NT2/D1 (cell line): ENCODE data around the gene SDK2.

ENCODE experiments used
- DNase-seq: peaks from one replicate; pipeline ENCODE4 v3.0.0-alpha.2; 2011; ENCODE audit warnings: low read depth, low spot score
- H3K27me3 ChIP-seq: 2 replicates; pipeline ENCODE4 v1.6.0; 2011; ENCODE audit warnings: mild to moderate bottlenecking; ENCODE audit not compliant: insufficient read length, insufficient read depth
- H3K36me3 ChIP-seq: 2 replicates; pipeline ENCODE4 v1.6.1; 2011; ENCODE audit warnings: mild to moderate bottlenecking, low read length, mixed read lengths; ENCODE audit not compliant: insufficient read depth, insufficient read length
- H3K4me1 ChIP-seq: 2 replicates; pipeline ENCODE4 v1.5.1; 2011; ENCODE audit not compliant: insufficient read depth, insufficient read length
- H3K4me3 ChIP-seq: 2 replicates; pipeline ENCODE4 v1.5.1; 2011; ENCODE audit warnings: low read depth; ENCODE audit not compliant: insufficient read length
- H3K9ac ChIP-seq: 2 replicates; pipeline ENCODE4 v1.6.0; 2011; ENCODE audit warnings: low read depth; ENCODE audit not compliant: insufficient read length
- H3K9me3 ChIP-seq: 2 replicates; pipeline ENCODE4 v1.5.1; 2011; ENCODE audit warnings: mild to moderate bottlenecking, low read length; ENCODE audit not compliant: insufficient read depth
- SUZ12 ChIP-seq: IDR thresholded peaks from 2 replicates; pipeline ENCODE4 v1.6.1; 2011; ENCODE audit not compliant: insufficient read length, insufficient read depth; ENCODE audit errors: extremely low read depth
- YY1 ChIP-seq: IDR thresholded peaks from 2 replicates; pipeline ENCODE4 v1.6.1; 2011; ENCODE audit not compliant: insufficient read length, insufficient read depth
- ZNF274 ChIP-seq: IDR thresholded peaks from 2 replicates; pipeline ENCODE4 v1.6.1; 2011; ENCODE audit warnings: mild to moderate bottlenecking, low read depth, low read length

Gene SDK2

GRCh38 chr17:73492821-73493814, 151.1 kb downstream of the SDK2 start:
- Histone ChIP-seq H3K9ac (peak overlapping the region; percentile 50), H3K27me3 (peaks cover 2% of the 10 kb centered on the region)
- peak; percentile 57 for DNase-seq

DNA sequence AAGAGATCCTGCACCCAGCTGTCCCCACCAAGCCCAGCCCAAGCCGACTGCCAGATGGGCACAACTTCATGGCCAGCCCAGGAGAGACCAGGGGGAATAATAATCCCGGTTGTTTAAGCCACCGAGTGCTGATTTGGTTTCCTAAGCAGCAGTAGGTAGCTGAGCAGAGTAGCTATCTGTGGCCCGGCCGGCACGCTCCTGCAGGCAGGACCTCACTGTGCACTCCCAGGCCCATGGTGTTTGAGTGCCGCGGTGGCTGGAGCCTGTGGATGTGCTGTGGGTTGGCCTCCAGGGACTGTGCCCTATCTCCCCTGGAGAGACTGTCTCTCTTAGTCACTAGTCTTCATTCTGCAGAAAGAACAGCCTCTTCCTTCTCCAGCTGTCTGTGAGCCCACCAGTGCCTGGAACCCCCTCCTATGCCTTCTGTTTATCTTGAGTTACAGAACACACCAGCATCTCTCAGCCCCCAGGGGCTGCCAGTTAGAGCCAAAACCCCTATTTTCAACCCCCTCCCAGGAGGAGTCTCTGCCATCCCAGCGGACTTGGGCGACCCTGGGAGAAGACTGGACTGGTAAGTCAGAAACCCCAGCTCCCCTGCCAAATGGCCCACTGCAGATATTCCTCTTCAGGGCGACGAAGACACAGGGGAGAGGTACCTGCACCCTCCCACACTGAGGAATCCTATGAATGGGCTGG, 152.0 kb downstream of the SDK2 start:
- no peaks in the 10 kb centered on the region for H3K9me3 ChIP-seq
- H3K4me1 ChIP-seq: peaks cover 25% of the 10 kb centered on the region
- no peaks in the 10 kb centered on the region for H3K27me3 ChIP-seq
- DNase-seq: no peak
- H3K4me3 ChIP-seq: no peak overlapping the region
- TF ChIP-seq ZNF274: no peak
- H3K36me3 ChIP-seq: peaks cover 2% of the 10 kb centered on the region
- peak overlapping the region; percentile 50 for H3K9ac ChIP-seq

More at GRCh38 chr17:73492821-73493814, 151.1 kb downstream of the SDK2 start:
- Histone ChIP-seq H3K4me1 (peaks cover 25% of the 10 kb centered on the region), H3K4me3 (no peak overlapping the region), H3K36me3 (peaks cover 3% of the 10 kb centered on the region), H3K9me3 (no peaks in the 10 kb centered on the region)
- TF ChIP-seq ZNF274: no peak
- TF ChIP-seq SUZ12: no peak
- TF ChIP-seq YY1: no peak

DNA sequence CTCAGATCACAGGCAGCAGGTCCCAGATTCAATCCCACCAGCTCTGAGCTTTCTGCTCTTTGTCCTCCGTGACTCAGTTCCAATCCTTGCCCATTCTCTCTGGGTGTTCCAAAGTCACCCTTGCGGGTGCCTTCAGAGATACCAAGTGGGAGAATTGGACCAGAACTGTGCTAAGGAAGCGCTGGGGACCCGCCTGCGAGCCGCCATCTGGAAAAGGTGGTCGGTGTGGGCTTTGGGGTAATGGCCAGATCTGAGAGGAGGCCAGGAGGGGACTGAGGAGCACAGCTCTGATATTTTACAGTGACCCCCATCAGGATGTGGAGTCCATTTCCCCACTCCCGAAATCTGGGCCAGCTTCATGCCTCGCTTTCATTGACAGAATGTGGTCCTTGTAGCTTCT, 152.6 kb downstream of the SDK2 start:
- H3K27me3 ChIP-seq: no peaks in the 10 kb centered on the region
- H3K9me3 ChIP-seq: peaks cover under 1% of the 10 kb centered on the region; the same call in 1 of the 2 replicates
- no peak overlapping the region for H3K9ac ChIP-seq
- peaks cover 25% of the 10 kb centered on the region for H3K4me1 ChIP-seq
- TF ChIP-seq YY1 (no peak), ZNF274 (no peak), SUZ12 (no peak)
- H3K36me3 ChIP-seq: peaks cover 5% of the 10 kb centered on the region
- DNase-seq: no peak
- H3K4me3 ChIP-seq: no peak overlapping the region

GRCh38 chr17:73490851-73491250, 153.4 kb downstream of the SDK2 start:
- H3K4me1 ChIP-seq: peaks cover 25% of the 10 kb centered on the region
- no peaks in the 10 kb centered on the region for H3K27me3 ChIP-seq
- no peak overlapping the region for H3K9ac ChIP-seq
- peaks cover 5% of the 10 kb centered on the region for H3K36me3 ChIP-seq
- peaks cover 8% of the 10 kb centered on the region for H3K9me3 ChIP-seq
- H3K4me3 ChIP-seq: no peak overlapping the region
- DNase-seq: no peak
- TF ChIP-seq SUZ12 (no peak), ZNF274 (no peak), YY1 (no peak)

GRCh38 chr17:73489991-73490390, 154.3 kb downstream of the SDK2 start:
- no peak overlapping the region for H3K9ac ChIP-seq
- DNase-seq: no peak
- TF ChIP-seq YY1 (no peak), ZNF274 (no peak), SUZ12 (no peak)
- peaks cover 21% of the 10 kb centered on the region for H3K4me1 ChIP-seq
- H3K36me3 ChIP-seq: peaks cover 5% of the 10 kb centered on the region
- peaks cover 17% of the 10 kb centered on the region for H3K9me3 ChIP-seq
- no peak overlapping the region for H3K4me3 ChIP-seq
- H3K27me3 ChIP-seq: no peaks in the 10 kb centered on the region

- peaks cover 5% of the 10 kb centered on the region for H3K36me3 ChIP-seq
- no peaks in the 10 kb centered on the region for H3K27me3 ChIP-seq
- peaks cover 20% of the 10 kb centered on the region for H3K4me1 ChIP-seq
- H3K9ac ChIP-seq: no peak overlapping the region
- H3K4me3 ChIP-seq: no peak overlapping the region
- TF ChIP-seq SUZ12 (no peak), ZNF274 (no peak), YY1 (no peak)
- H3K9me3 ChIP-seq: peaks cover 24% of the 10 kb centered on the region
- DNase-seq: no peak
Observed at GRCh38 chr17:73489333-73489732, 154.9 kb downstream of the SDK2 start.

DNA sequence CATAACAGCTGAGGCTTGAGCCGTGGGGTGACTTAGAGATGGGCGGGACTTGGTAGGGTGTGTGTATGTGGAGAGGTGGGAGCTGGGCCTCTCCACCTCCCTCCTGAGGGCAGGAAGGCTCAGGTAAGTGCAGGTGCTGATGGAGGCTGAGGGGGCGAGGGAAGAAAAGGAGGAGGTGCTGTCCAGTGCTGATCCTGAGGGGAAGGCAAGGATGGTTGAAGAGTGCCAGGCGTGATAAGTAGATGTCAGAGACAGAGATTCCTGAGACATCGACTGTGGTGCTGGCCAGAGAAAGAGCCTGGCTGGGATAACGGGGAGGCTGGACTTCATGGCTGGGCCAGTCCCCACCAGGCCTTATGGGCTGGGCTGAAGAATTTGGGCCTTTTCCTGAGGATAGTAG, 159.1 kb downstream of the SDK2 start:
- Histone ChIP-seq H3K9me3 (peaks cover 28% of the 10 kb centered on the region), H3K9ac (no peak overlapping the region), H3K4me1 (peaks cover 9% of the 10 kb centered on the region), H3K36me3 (peaks cover 5% of the 10 kb centered on the region), H3K4me3 (no peak overlapping the region), H3K27me3 (no peaks in the 10 kb centered on the region)
- TF ChIP-seq ZNF274 (no peak), SUZ12 (no peak), YY1 (no peak)
- DNase-seq: no peak
